ENCODE measurements around the gene CFAP221.

CFAP221 gene

GRCh38 chr2:119586085-119586484, 41.8 kb downstream of the CFAP221 start:
- no peak for TF ChIP-seq GATA3 (IDR thresholded peaks at IDR 0.05; ENCODE audit: low read depth, low read length)
- no peak for TF ChIP-seq GATA2 (IDR thresholded peaks at IDR 0.05; ENCODE audit: low read depth, low read length)

GRCh38 chr2:119590873-119591272, 46.6 kb downstream of the CFAP221 start:
- TF ChIP-seq GATA3 (IDR thresholded peaks at IDR 0.05; ENCODE audit: low read depth, low read length) (peak; percentile 48; the same call in 1 of the 2 replicates), GATA2 (IDR thresholded peaks at IDR 0.05; ENCODE audit: low read depth, low read length) (no peak; the same call in 1 of the 2 replicates)

- no peak for TF ChIP-seq GATA2 (IDR thresholded peaks at IDR 0.05; ENCODE audit: low read depth, low read length)
- TF ChIP-seq GATA3 (IDR thresholded peaks at IDR 0.05; ENCODE audit: low read depth, low read length) = no peak
Measured at GRCh38 chr2:119591523-119591922, 47.3 kb downstream of the CFAP221 start.

- TF ChIP-seq GATA3 (IDR thresholded peaks at IDR 0.05; ENCODE audit: low read depth, low read length) (no peak), GATA2 (IDR thresholded peaks at IDR 0.05; ENCODE audit: low read depth, low read length) (no peak)
Measured at GRCh38 chr2:119592436-119592835, 48.2 kb downstream of the CFAP221 start.

GRCh38 chr2:119596638-119597037, 52.4 kb downstream of the CFAP221 start:
- no peak for TF ChIP-seq GATA2 (IDR thresholded peaks at IDR 0.05; ENCODE audit: low read depth, low read length)
- no peak for TF ChIP-seq GATA3 (IDR thresholded peaks at IDR 0.05; ENCODE audit: low read depth, low read length)

DNA sequence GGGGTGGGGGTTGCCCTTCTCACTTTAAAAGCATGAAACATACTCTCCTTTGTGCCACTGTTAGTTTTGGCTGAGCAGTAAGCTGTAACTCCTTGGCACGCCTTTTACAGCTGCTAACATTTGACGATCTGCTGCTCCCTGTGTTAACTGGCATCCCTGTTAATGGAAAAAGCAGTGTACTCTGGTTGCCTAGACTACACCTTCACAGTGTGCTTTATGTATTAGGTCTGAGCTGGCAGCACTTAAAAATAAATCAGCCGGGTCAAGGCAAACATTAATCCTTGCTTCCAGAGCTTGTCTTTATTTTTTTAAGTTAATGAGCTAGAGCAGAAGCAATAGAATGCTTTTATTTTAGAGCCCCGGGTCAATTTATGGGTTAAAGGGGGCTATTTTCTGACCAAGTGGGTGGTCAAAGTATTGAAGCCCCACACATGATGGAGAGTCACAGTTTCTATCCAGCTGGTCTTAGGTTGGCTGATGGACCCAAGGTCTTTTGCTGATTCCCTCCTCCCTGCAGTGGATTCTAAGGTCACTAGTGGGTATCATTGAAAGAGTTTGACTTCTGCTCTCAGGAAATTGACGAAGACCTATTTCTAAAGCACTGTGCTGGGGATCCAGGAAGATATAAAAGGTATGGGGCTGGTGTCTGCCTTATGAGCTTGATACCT, 54.5 kb downstream of the CFAP221 start:
- no peak for TF ChIP-seq GATA3 (IDR thresholded peaks at IDR 0.05; ENCODE audit: low read depth, low read length)
- TF ChIP-seq GATA2 (IDR thresholded peaks at IDR 0.05; ENCODE audit: low read depth, low read length) = no peak

DNA sequence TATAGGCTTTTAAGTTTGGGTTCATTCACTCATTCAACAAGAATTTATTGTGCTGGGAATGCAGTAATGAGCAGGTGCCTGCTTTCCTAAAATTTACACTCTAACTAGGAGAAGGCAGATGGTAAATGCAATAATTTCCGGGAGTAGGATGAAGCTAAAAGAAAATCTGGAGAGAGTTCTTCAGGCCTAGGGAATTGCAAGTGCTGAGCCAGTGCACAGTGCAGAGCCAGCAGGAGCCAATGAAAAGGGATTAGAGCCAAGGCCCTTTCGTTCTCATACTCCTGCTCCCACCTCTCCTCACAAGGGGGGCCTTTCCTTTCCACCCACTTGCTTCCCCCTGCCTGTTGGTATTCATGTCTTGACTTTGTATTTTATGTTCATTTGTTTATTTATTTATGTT, 55.1 kb downstream of the CFAP221 start:
- TF ChIP-seq GATA3 (IDR thresholded peaks at IDR 0.05; ENCODE audit: low read depth, low read length) (no peak), GATA2 (IDR thresholded peaks at IDR 0.05; ENCODE audit: low read depth, low read length) (no peak)

- no peak for TF ChIP-seq GATA3 (IDR thresholded peaks at IDR 0.05; ENCODE audit: low read depth, low read length)
- no peak for TF ChIP-seq GATA2 (IDR thresholded peaks at IDR 0.05; ENCODE audit: low read depth, low read length)
Measured at GRCh38 chr2:119605096-119605495, 60.8 kb downstream of the CFAP221 start.

DNA sequence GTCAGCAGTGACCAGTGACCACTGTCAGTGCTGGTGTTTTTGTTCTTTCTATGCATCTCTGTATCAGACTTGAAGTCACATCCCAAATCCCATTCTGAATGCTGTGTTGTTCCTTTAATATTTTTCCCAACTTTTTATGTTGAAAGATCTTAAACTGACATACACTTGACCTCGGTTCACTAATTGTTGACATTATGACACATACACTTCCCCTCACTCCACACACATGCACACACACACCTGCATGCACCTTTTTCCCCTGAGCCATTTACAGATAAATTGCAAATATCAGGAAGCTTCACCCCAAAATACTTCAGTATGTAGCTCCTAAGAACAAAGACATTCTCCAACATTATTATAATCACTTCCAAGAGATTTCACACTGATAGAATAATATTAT, 62.4 kb downstream of the CFAP221 start:
- TF ChIP-seq GATA3 (IDR thresholded peaks at IDR 0.05; ENCODE audit: low read depth, low read length) (no peak), GATA2 (IDR thresholded peaks at IDR 0.05; ENCODE audit: low read depth, low read length) (no peak)

GRCh38 chr2:119608553-119608952, 64.3 kb downstream of the CFAP221 start:
- TF ChIP-seq GATA3 (IDR thresholded peaks at IDR 0.05; ENCODE audit: low read depth, low read length) (no peak), GATA2 (IDR thresholded peaks at IDR 0.05; ENCODE audit: low read depth, low read length) (no peak)

DNA sequence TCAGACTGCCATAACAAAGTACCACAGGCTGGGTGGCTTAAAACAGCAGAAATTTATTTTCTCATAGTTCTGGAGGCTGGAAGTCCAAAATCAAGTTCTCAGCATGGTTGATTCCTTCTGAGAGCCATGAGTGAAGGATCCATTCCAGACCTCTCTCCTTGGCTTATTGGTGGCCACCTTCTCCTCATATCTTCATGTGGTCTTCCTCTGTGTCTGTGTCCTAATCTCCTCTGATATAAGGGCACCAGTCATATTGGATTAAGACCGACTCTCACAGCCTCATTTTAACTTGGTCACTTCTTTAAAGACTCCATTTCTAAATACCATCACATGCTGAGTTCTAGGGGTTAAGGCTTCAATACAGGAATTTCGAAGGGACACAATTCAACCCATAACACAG, 65.1 kb downstream of the CFAP221 start:
- TF ChIP-seq GATA2 (IDR thresholded peaks at IDR 0.05; ENCODE audit: low read depth, low read length) (no peak), GATA3 (IDR thresholded peaks at IDR 0.05; ENCODE audit: low read depth, low read length) (no peak)

DNA sequence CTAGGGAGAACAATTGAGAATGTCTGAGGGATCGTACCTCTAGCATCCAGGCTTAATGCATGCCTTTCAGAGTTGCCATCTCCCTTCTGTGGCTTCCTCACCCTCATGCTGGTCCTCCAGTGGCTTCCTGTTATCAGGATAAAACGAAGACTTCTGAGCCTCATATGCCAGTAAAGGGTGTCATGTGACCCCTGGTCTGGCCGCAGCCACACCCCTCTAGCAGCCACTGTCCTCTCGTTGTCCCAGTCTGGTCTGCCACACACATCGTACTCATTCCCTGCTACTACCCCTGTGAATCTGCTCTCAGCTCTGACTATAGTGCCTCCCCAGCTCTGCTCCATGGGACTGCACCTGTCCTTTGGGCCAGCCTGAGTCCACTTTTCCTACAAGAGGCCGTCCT, 72.2 kb downstream of the CFAP221 start:
- no peak for TF ChIP-seq GATA3 (IDR thresholded peaks at IDR 0.05; ENCODE audit: low read depth, low read length)

DNA sequence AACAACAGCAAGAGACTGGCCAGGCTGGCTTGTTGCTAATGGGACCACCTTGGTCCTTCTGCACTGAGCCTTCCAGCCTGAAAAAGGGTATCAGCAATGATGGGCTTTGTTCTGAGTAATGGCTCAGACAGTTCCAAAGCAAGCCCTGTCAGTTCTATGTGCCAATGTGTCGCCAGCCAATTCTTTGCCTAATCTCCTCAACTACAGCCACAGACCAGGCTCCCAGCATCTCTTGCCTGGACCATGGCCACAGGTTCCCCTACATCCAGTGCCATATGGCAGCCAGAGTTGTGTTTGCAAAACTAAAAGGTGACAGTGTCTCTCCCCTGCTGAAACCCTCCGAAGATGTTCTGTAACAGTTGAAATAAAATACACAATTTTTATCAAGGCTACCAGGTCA, 73.2 kb downstream of the CFAP221 start:
- no peak for TF ChIP-seq GATA3 (IDR thresholded peaks at IDR 0.05; ENCODE audit: low read depth, low read length)
- no peak for TF ChIP-seq GATA2 (IDR thresholded peaks at IDR 0.05; ENCODE audit: low read depth, low read length)

DNA sequence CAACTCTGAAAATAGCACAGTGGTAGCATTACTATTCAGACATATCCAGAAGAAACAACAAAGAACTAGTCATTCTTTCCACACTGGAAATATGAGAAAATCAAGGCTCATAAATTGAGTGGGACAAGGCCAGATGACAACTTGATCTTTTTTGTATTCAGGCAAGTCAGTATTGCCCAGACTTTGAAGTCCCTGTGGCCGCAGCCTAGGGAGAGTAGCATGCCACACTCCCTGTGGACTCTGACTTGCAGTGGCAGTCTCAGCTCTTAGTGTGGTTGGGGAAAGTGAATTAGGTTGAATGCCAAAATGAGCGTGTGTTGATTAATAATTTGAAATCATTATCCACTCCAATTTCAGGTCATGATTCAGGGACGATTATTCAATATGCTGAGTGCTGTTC, 81.0 kb downstream of the CFAP221 start:
- TF ChIP-seq GATA2 (IDR thresholded peaks at IDR 0.05; ENCODE audit: low read depth, low read length) (no peak), GATA3 (IDR thresholded peaks at IDR 0.05; ENCODE audit: low read depth, low read length) (no peak)

DNA sequence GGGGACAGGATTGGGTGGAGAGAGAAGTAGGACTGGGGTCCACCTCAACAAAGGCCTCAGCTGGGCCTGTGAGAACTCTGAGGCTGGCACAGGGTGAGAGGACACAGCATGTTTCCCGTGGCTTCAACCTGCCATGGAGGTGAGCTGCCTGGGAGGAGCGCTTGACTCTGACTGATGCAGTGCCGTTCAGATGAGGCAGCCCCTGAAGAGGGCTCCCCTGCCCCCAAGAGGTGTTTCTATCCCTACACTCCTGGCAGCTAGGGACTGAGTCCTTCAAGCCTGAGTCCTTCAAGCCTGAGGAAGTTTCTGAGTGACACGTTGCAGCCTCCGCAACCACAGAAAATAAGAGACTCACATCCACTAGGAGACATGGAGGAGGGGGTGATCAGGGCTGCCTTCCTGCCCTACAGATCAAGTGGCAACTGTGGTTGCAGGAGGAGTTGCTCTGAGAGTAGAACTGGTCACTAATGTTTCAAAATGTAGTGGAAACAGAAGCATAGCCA, 85.1 kb downstream of the CFAP221 start:
- TF ChIP-seq GATA2 (IDR thresholded peaks at IDR 0.05; ENCODE audit: low read depth, low read length) (no peak), GATA3 (IDR thresholded peaks at IDR 0.05; ENCODE audit: low read depth, low read length) (no peak)

- no peak for TF ChIP-seq GATA2 (IDR thresholded peaks at IDR 0.05; ENCODE audit: low read depth, low read length)
- no peak for TF ChIP-seq GATA3 (IDR thresholded peaks at IDR 0.05; ENCODE audit: low read depth, low read length)
Measured at GRCh38 chr2:119630121-119630520, 85.9 kb downstream of the CFAP221 start.

All from SH-SY5Y (cell line).